ENCODE measurements around the gene ISCU.
"Not testable (repeated sequence)": the region's sequence is repeated elsewhere in the genome, so short reads cannot be mapped to it uniquely, and the experiment has no call there.

ISCU gene

DNA sequence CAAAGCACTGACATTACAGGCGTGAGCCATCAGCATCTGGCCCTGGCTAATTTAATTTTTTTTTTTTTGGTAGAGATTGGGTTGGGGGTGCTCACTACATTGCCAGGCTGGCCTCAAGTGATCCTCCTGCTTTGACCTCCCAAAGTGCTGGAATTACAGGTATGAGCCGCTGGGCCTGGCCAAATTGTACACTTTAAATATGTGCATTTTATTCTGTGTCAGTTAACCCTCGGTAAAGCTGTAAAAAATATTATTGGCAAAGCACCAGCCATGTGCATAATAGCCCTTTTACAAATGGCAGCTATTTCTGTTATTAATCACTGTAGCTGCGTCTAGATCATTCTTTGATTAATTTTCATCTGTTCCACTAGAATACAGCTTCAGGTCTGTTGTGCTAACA lies 23.5 kb downstream of the ISCU start:
- Mint-ChIP-seq H3K4me1 (peaks cover 52% of the 10 kb centered on the region), H3K4me3 (no peak overlapping the region), H3K9me3 (no peaks in the 10 kb centered on the region), H3K27me3 (ENCODE audit: low read depth, poor library complexity) (no peaks in the 10 kb centered on the region), H3K36me3 (ENCODE audit: low read depth) (no peaks in the 10 kb centered on the region), H3K27ac (no peak overlapping the region)
- TF ChIP-seq, protein P1, sequence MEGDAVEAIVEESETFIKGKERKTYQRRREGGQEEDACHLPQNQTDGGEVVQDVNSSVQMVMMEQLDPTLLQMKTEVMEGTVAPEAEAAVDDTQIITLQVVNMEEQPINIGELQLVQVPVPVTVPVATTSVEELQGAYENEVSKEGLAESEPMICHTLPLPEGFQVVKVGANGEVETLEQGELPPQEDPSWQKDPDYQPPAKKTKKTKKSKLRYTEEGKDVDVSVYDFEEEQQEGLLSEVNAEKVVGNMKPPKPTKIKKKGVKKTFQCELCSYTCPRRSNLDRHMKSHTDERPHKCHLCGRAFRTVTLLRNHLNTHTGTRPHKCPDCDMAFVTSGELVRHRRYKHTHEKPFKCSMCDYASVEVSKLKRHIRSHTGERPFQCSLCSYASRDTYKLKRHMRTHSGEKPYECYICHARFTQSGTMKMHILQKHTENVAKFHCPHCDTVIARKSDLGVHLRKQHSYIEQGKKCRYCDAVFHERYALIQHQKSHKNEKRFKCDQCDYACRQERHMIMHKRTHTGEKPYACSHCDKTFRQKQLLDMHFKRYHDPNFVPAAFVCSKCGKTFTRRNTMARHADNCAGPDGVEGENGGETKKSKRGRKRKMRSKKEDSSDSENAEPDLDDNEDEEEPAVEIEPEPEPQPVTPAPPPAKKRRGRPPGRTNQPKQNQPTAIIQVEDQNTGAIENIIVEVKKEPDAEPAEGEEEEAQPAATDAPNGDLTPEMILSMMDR (IDR thresholded peaks at IDR 0.05) = no peak
- DNase-seq = no peak

DNA sequence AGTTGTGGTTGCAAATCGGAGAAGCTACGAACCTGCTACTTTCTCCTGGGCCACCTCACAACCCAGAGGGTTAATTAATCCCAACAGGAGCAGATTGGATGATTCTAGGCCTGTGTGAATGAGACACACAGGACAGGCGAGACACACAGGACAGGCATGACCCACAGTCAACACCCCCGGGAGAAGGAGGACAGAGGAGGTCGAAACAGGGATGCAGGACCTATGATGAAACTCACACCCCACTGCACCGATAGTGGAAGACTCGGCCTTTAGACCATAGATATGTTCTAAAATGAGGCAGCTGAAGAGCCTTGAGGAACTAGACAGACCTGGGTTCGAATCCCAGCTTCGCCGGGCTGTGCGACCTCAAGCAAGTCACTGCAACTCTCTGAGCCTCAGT lies 23.9 kb downstream of the ISCU start:
- Mint-ChIP-seq H3K4me1 (peaks cover 55% of the 10 kb centered on the region), H3K27ac (no peak overlapping the region), H3K9me3 (no peaks in the 10 kb centered on the region), H3K27me3 (ENCODE audit: low read depth, poor library complexity) (no peaks in the 10 kb centered on the region), H3K36me3 (ENCODE audit: low read depth) (no peaks in the 10 kb centered on the region), H3K4me3 (no peak overlapping the region)
- TF ChIP-seq, protein P1 (IDR thresholded peaks at IDR 0.05) = no peak
- DNase-seq = no peak

DNA sequence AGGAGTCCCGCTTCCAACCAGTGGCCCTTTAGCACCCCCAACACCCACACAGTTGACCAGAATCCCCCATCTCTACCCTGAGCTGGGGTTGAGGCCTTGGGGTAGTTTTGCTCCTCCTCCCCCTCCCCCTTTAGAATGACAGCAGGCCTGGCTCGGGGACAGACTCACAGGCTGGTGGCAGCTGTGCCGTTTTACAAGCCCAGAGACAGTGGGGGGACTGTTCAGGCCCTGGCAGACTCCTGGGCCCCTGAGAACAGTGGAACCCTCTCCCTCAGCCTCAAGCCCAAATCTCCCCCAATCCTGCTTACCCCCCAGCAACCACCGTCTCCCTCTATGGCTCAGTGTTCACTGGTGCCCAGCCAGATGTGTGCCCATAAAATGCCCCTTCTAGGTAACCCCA lies 25.4 kb downstream of the ISCU start:
- Mint-ChIP-seq H3K4me1 (peaks cover 52% of the 10 kb centered on the region), H3K4me3 (no peak overlapping the region), H3K9me3 (no peaks in the 10 kb centered on the region), H3K27ac (no peak overlapping the region), H3K27me3 (ENCODE audit: low read depth, poor library complexity) (no peaks in the 10 kb centered on the region), H3K36me3 (ENCODE audit: low read depth) (no peaks in the 10 kb centered on the region)
- DNase-seq = no peak
- TF ChIP-seq, protein P1 (IDR thresholded peaks at IDR 0.05) = no peak

DNA sequence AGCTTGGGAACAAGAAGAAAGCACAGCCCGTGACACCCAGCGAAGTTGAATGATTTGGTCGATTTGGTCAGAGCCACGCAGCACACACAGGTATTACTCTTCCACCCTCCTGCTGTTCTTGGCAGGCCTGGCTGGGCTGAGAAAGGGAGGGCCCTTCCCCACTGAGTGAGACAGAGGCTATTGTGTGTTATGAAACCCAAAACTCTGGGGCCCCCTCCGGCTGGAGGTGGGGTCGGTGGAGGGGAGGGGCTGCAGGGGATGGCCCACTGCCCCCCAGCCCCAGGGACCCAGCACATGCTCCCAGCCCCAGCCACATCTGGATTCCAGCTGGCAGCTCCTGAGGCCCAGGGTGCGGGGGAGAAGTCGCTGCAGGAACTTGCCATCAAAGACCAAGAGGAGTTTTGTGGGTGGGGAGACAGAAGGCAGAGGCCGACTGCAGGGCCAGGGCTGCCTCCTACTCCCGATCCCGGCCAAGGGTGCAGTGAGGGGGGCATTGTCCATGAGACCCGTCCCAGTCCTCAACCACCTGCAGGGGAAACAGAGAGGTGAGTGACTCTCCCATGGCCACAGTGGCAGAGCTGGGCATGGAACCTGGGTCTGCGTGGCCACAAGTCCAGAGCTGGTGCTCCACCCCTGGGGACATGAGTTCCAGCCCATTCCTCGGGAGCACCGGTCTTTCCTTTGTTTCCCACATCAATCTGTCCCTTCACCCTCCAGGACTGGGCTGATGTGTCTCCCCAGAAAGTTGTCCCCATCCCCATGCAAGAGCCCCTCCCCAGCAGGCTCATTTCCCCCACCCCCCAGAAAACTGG lies 26.8 kb downstream of the ISCU start:
- H3K9me3 Mint-ChIP-seq = no peaks in the 10 kb centered on the region
- H3K27ac Mint-ChIP-seq = peak overlapping the region; percentile 73
- H3K36me3 Mint-ChIP-seq (ENCODE audit: low read depth) = no peaks in the 10 kb centered on the region
- H3K4me3 Mint-ChIP-seq = peak overlapping the region; percentile 47
- peak; percentile 48 for DNase-seq
- TF ChIP-seq, protein P1 (IDR thresholded peaks at IDR 0.05) = no peak
- H3K4me1 Mint-ChIP-seq = peaks cover 38% of the 10 kb centered on the region
- H3K27me3 Mint-ChIP-seq (ENCODE audit: low read depth, poor library complexity) = no peaks in the 10 kb centered on the region

DNA sequence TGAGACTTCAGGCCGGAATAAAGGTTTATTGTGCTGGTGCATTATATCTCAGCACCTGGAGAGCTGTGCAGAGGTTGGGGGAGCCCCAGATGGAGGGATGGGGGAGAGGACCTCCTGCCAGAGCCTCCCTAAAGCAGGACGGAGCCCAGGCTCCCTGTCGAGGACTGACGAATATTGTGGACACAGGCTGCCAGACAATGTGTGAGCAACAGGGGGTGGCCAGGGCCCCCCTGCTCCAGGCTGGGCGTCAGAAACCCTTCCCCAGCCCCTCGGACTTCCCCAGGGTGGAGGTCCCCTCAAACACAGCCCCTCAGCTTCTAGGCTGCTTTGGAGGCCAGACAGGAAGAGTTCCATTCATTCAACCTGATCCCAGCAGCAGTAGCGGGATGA lies 27.4 kb downstream of the ISCU start:
- no peak for DNase-seq
- Mint-ChIP-seq H3K4me3 (no peak overlapping the region), H3K9me3 (no peaks in the 10 kb centered on the region), H3K27ac (peak overlapping the region; percentile 72), H3K4me1 (peaks cover 34% of the 10 kb centered on the region), H3K36me3 (ENCODE audit: low read depth) (no peaks in the 10 kb centered on the region), H3K27me3 (ENCODE audit: low read depth, poor library complexity) (no peaks in the 10 kb centered on the region)
- TF ChIP-seq, protein P1 (IDR thresholded peaks at IDR 0.05) = no peak

DNA sequence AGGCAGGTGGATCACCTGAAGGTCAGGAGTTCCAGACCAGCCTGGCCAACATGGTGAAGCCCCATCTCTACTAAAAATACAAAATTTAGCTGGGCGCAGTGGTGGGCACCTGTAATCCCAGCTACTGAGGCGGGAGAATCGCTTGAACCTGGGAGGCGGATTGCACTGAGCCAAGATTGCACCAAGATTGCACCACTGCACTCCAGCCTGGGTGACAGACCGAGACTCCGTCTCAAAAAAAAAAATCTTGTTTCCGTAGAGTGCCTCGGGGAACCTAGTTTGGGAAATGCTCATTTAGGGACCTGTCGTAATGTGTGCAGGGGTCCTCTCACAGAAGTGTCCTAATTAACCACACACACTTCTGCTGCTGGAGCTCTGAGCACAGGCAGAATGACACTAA lies 28.1 kb downstream of the ISCU start:
- not testable (repeated sequence) for H3K9me3 Mint-ChIP-seq; H3K36me3 Mint-ChIP-seq (ENCODE audit: low read depth); H3K27ac Mint-ChIP-seq; H3K4me3 Mint-ChIP-seq; DNase-seq; H3K27me3 Mint-ChIP-seq (ENCODE audit: low read depth, poor library complexity)
- peaks cover 34% of the 10 kb centered on the region for H3K4me1 Mint-ChIP-seq

Measured in nephron progenitor cell (in vitro differentiated cells).